GM12892 (cell line): ENCODE results near the gene MRPL19.

Experiments used
- POLR2A ChIP-seq: IDR thresholded peaks from 2 replicates; pipeline ENCODE4 v1.6.1; 2011; ENCODE audit warnings: low read depth, low read length, control low read depth
- POLR2AphosphoS5 ChIP-seq: IDR thresholded peaks from 2 replicates; pipeline ENCODE4 v1.6.1; 2011; ENCODE audit warnings: low read depth, low read length, control low read depth
- TAF1 ChIP-seq: IDR thresholded peaks from 2 replicates; pipeline ENCODE4 v1.6.1; 2011; ENCODE audit warnings: low read depth, mild to moderate bottlenecking, control low read depth, low read length, borderline replicate concordance

GRCh38 chr2:75597949-75598348, 48.6 kb upstream of the MRPL19 start:
- no peak for TF ChIP-seq POLR2A
- no peak for TF ChIP-seq POLR2AphosphoS5
- TF ChIP-seq TAF1, result no peak
